ENCODE measurements around the gene LPIN1. TPM values are rescaled to one million over a fixed set of nuclear protein-coding genes. Genes with fewer than 3 reads are reported as not detected.

The LPIN1 gene
- total and polyA plus RNA-seq, 7 experiments from 2014 or later: 25.5 to 88.1 (median 70.6) TPM

DNA sequence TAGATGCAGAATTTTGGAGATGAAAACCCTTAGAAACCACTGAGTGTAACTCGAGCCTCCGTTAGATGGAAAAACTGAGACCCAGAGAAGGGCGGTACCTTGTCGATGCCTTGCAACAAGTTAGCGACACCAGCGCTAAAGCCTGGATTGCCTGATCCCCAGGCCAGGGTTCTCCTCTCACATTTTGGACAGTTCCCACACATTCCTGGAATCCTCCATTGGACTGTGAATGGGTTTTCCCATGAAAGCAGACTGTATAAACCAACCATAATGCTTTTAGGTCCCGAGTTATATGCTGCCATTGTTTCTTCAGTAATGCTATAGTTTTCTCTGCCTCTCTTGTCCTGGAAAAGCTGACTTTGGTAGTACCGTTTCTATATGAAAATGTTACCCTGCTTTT is 37.1 kb upstream of the LPIN1 start:
- no peak overlapping the region for H3K4me3 ChIP-seq (ENCODE audit: low read length)
- ATAC-seq: no peak
- H3K9me3 ChIP-seq (ENCODE audit: control insufficient read depth in 2 of 3, low read length in 3 of 3): no peaks in the 10 kb centered on the region
- no peaks in the 10 kb centered on the region for H3K27me3 ChIP-seq (ENCODE audit: control insufficient read depth in 2 of 2, insufficient read depth in 2 of 2, low read length in 2 of 2)
- peaks cover 0 to 4% (median 0%) of the 10 kb centered on the region in 7 donors for H3K4me1 Mint-ChIP-seq
- no peaks in the 10 kb centered on the region for H3K36me3 Mint-ChIP-seq
- POLR2A ChIA-PET: no interaction called here
- H3K4me3 Mint-ChIP-seq: no peak overlapping the region
- CTCF ChIA-PET: no interaction called here
- H3K27me3 Mint-ChIP-seq: peaks cover 0 to 16% (median 0%) of the 10 kb centered on the region in 5 donors
- intact Hi-C loops (cut with micrococcal nuclease): no loop called here
- no peak overlapping the region for H3K27ac ChIP-seq (ENCODE audit: low read depth, low read length)
- no peaks in the 10 kb centered on the region for H3K4me1 ChIP-seq (ENCODE audit: control insufficient read depth in 2 of 2, insufficient read depth in 2 of 2, low read length in 2 of 2)
- peaks cover 0 to 6% (median 0%) of the 10 kb centered on the region in 11 donors for H3K9me3 Mint-ChIP-seq
- no peak for DNase-seq
- H3K27ac Mint-ChIP-seq: no peak overlapping the region
- no peaks in the 10 kb centered on the region for H3K36me3 ChIP-seq (ENCODE audit: control insufficient read depth in 2 of 3, insufficient read depth in 3 of 3, low read length in 3 of 3)

DNA sequence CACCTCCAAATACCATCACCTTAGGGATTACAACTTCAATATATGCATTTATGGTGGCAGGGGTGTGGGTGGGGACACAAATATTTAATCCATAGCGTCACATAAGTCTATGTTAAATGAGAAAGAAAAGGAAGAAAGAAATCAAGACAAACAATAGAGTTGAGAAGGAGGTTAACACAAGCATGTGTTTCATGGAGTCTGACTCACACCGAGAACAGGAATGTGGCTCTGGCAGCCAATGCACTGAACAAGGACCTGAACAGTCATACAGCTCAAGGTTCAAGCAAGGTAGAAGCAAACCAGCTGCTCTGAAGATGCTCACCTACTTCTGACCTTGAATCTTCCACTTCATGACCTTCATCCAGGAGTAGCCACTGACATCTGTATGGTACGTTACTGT is 36.2 kb upstream of the LPIN1 start:
- POLR2A ChIA-PET: no interaction called here
- CTCF ChIA-PET: no interaction called here
- H3K4me3 Mint-ChIP-seq: no peak overlapping the region
- Histone ChIP-seq H3K4me3 (ENCODE audit: low read length) (no peak overlapping the region), H3K27ac (ENCODE audit: low read depth, low read length) (no peak overlapping the region), H3K27me3 (ENCODE audit: control insufficient read depth in 2 of 2, insufficient read depth in 2 of 2, low read length in 2 of 2) (no peaks in the 10 kb centered on the region), H3K4me1 (ENCODE audit: control insufficient read depth in 2 of 2, insufficient read depth in 2 of 2, low read length in 2 of 2) (no peaks in the 10 kb centered on the region), H3K36me3 (ENCODE audit: control insufficient read depth in 2 of 3, insufficient read depth in 3 of 3, low read length in 3 of 3) (no peaks in the 10 kb centered on the region), H3K9me3 (ENCODE audit: control insufficient read depth in 2 of 3, low read length in 3 of 3) (no peaks in the 10 kb centered on the region)
- intact Hi-C loops (cut with micrococcal nuclease): no loop called here
- peaks cover 0 to 4% (median 0%) of the 10 kb centered on the region in 7 donors for H3K4me1 Mint-ChIP-seq
- peaks cover 0 to 6% (median 0%) of the 10 kb centered on the region in 11 donors for H3K9me3 Mint-ChIP-seq
- DNase-seq (no peak), ATAC-seq (no peak)
- no peaks in the 10 kb centered on the region for H3K36me3 Mint-ChIP-seq
- no peak overlapping the region for H3K27ac Mint-ChIP-seq
- peaks cover 0 to 16% (median 0%) of the 10 kb centered on the region in 5 donors for H3K27me3 Mint-ChIP-seq

DNA sequence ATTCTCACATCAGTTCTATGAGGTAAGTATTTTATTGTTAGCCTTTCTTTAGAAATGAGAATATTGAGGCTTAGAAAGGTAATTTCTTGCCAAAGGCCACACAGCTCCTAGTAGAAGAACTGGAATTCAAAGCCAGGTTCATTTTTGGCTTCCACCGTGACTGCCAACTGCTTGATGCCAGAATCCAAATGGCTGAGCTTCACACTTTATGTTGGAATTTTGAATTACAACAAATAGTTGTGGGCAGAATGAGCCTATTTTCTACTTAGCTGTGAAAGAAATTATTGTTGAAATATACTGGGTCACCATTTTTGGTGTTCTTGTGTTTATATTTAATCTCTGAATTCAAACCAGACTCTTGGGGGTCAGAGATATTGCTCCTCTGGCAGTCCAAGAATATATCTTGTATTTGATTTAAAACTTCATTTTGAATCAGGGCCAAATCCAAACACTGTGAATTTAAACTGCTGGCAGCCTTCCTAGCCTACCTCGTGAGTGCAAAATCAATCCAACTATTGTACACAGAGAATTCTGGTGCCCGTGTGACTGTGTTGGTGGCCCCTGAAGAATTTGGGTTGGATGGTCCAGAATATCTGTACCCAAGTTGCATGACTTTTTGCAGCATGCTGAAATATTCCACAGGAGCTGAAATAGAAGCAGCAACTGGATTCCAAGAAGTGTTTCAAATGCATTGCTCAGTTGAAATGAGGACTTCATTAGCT is 35.6 kb upstream of the LPIN1 start:
- ChIA-PET CTCF (no interaction called here), POLR2A (no interaction called here)
- ATAC-seq (no peak), DNase-seq (no peak)
- Histone ChIP-seq H3K27ac (ENCODE audit: low read depth, low read length) (no peak overlapping the region), H3K4me1 (ENCODE audit: control insufficient read depth in 2 of 2, insufficient read depth in 2 of 2, low read length in 2 of 2) (no peaks in the 10 kb centered on the region), H3K9me3 (ENCODE audit: control insufficient read depth in 2 of 3, low read length in 3 of 3) (no peaks in the 10 kb centered on the region), H3K4me3 (ENCODE audit: low read length) (no peak overlapping the region), H3K36me3 (ENCODE audit: control insufficient read depth in 2 of 3, insufficient read depth in 3 of 3, low read length in 3 of 3) (no peaks in the 10 kb centered on the region), H3K27me3 (ENCODE audit: control insufficient read depth in 2 of 2, insufficient read depth in 2 of 2, low read length in 2 of 2) (no peaks in the 10 kb centered on the region)
- Mint-ChIP-seq H3K4me1 (peaks cover 0 to 1% (median 0%) of the 10 kb centered on the region in 7 donors), H3K9me3 (peaks cover 0 to 3% (median 0%) of the 10 kb centered on the region in 11 donors), H3K4me3 (no peak overlapping the region), H3K36me3 (no peaks in the 10 kb centered on the region), H3K27me3 (peaks cover 0 to 16% (median 0%) of the 10 kb centered on the region in 5 donors), H3K27ac (no peak overlapping the region)
- intact Hi-C loops (cut with micrococcal nuclease): no loop called here

DNA sequence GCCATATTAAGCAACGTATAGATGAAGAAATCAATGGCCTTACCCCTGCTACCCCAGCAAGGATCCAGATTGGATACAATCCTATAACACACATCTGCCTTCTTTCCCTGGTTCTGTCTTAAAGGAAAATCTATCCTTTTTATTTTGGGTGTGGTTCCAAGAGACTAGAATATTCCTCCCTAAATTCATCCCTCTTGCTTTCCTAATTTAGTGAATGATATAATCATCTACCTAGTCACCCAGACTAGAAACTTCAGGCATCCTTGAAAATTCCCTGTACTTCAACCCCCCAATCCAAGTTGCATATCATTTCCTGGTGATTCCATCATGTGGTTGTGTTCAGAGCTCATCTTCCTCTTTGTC is 35.1 kb upstream of the LPIN1 start:
- ATAC-seq: no peak
- no peaks in the 10 kb centered on the region for H3K4me1 ChIP-seq (ENCODE audit: control insufficient read depth in 2 of 2, insufficient read depth in 2 of 2, low read length in 2 of 2)
- Mint-ChIP-seq H3K4me1 (peaks cover 0 to 1% (median 0%) of the 10 kb centered on the region in 7 donors), H3K27me3 (peaks cover 0 to 14% (median 0%) of the 10 kb centered on the region in 5 donors), H3K27ac (no peak overlapping the region), H3K36me3 (no peaks in the 10 kb centered on the region), H3K4me3 (no peak overlapping the region), H3K9me3 (no peaks in the 10 kb centered on the region)
- H3K27ac ChIP-seq (ENCODE audit: low read depth, low read length): no peak overlapping the region
- intact Hi-C loops (cut with micrococcal nuclease): no loop called here
- ChIA-PET POLR2A (no interaction called here), CTCF (no interaction called here)
- no peak for DNase-seq
- H3K36me3 ChIP-seq (ENCODE audit: control insufficient read depth in 2 of 3, insufficient read depth in 3 of 3, low read length in 3 of 3): no peaks in the 10 kb centered on the region
- H3K27me3 ChIP-seq (ENCODE audit: control insufficient read depth in 2 of 2, insufficient read depth in 2 of 2, low read length in 2 of 2): no peaks in the 10 kb centered on the region
- no peaks in the 10 kb centered on the region for H3K9me3 ChIP-seq (ENCODE audit: control insufficient read depth in 2 of 3, low read length in 3 of 3)
- no peak overlapping the region for H3K4me3 ChIP-seq (ENCODE audit: low read length)

DNA sequence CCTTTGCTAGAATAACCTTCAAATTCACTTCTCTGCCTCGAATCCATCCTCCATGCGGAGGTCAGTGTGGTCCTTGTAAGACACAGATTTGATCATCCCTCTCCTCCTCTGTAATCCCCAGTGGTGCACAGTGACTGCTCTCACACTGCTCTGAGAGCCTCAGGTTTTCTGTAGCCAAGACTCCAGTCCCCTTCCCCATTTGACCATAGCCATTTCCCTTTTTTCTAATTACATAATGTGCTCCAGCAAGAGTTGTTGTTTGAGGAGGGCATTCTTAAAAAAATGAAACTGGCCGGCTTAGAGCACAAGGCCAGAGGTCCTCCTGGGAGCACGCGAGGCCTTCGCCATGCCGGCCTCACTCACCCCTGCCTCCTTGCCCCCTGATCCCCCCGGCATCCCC is 34.7 kb upstream of the LPIN1 start:
- POLR2A ChIA-PET: no interaction called here
- Histone ChIP-seq H3K27ac (ENCODE audit: low read depth, low read length) (no peak overlapping the region), H3K36me3 (ENCODE audit: control insufficient read depth in 2 of 3, insufficient read depth in 3 of 3, low read length in 3 of 3) (no peaks in the 10 kb centered on the region), H3K9me3 (ENCODE audit: control insufficient read depth in 2 of 3, low read length in 3 of 3) (no peaks in the 10 kb centered on the region), H3K4me1 (ENCODE audit: control insufficient read depth in 2 of 2, insufficient read depth in 2 of 2, low read length in 2 of 2) (no peaks in the 10 kb centered on the region), H3K27me3 (ENCODE audit: control insufficient read depth in 2 of 2, insufficient read depth in 2 of 2, low read length in 2 of 2) (no peaks in the 10 kb centered on the region), H3K4me3 (ENCODE audit: low read length) (no peak overlapping the region)
- CTCF ChIA-PET: no interaction called here
- H3K27ac Mint-ChIP-seq: peak overlapping the region in 1 of 9 donors; percentile 38
- ATAC-seq (no peak), DNase-seq (no peak)
- H3K4me1 Mint-ChIP-seq: peaks cover 0 to 1% (median 0%) of the 10 kb centered on the region in 7 donors
- intact Hi-C loops (cut with micrococcal nuclease): no loop called here
- no peak overlapping the region for H3K4me3 Mint-ChIP-seq
- H3K27me3 Mint-ChIP-seq: peaks cover 0 to 17% (median 0%) of the 10 kb centered on the region in 5 donors
- no peaks in the 10 kb centered on the region for H3K36me3 Mint-ChIP-seq
- H3K9me3 Mint-ChIP-seq: no peaks in the 10 kb centered on the region

DNA sequence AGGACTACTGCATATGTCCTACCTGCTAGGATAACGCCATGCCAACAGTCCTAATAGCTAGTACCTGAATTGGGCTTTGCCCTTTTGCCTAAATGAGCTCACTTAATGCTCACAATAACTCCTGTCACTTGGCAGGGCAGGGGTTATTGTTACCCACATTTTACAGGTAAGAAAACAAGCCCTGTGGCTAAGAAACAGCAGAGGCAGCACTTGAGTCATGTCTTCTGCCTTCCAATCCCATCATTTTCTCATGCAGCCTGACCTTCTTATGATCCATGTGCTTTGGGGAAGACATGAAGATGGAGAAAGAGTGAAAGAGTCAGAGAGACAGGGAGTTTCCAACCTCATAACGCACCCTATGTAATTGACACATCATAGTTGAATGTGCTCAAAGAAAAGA is 33.6 kb upstream of the LPIN1 start:
- Mint-ChIP-seq H3K4me3 (no peak overlapping the region), H3K27ac (no peak overlapping the region)
- intact Hi-C loops (cut with micrococcal nuclease): no loop called here

DNA sequence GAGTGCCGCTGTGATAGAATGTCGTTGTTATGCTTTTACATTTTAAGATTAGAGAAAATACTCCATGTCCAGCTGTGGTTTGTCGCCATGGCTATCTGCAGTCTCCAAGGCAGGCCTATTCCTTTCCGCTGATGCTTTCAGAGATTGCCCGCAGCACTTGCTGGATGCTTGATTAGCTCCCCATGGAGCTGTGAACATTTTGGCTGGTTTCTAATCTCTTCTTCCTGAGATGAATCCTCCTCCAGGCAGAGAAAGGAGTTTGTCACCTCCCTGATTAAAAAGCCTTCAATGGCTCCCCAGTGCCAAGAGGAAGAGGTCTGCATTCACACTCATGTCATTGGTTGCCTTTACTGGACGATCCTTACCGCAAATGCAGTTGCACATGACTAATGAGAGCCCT is 32.6 kb upstream of the LPIN1 start:
- Histone ChIP-seq H3K4me3 (ENCODE audit: low read length) (no peak overlapping the region), H3K4me1 (ENCODE audit: control insufficient read depth in 2 of 2, insufficient read depth in 2 of 2, low read length in 2 of 2) (no peaks in the 10 kb centered on the region), H3K36me3 (ENCODE audit: control insufficient read depth in 2 of 3, insufficient read depth in 3 of 3, low read length in 3 of 3) (no peaks in the 10 kb centered on the region), H3K27ac (ENCODE audit: low read depth, low read length) (no peak overlapping the region), H3K9me3 (ENCODE audit: control insufficient read depth in 2 of 3, low read length in 3 of 3) (no peaks in the 10 kb centered on the region), H3K27me3 (ENCODE audit: control insufficient read depth in 2 of 2, insufficient read depth in 2 of 2, low read length in 2 of 2) (no peaks in the 10 kb centered on the region)
- DNase-seq (no peak), ATAC-seq (no peak)
- Mint-ChIP-seq H3K36me3 (no peaks in the 10 kb centered on the region), H3K9me3 (no peaks in the 10 kb centered on the region), H3K27me3 (peaks cover 0 to 25% (median 4%) of the 10 kb centered on the region in 5 donors), H3K4me1 (peaks cover 0 to 1% (median 0%) of the 10 kb centered on the region in 7 donors), H3K27ac (no peak overlapping the region), H3K4me3 (no peak overlapping the region)
- ChIA-PET CTCF (no interaction called here), POLR2A (no interaction called here)
- intact Hi-C loops (cut with micrococcal nuclease): no loop called here

More for the DNA sequence above, 33.6 kb upstream of the LPIN1 start:
- H3K27me3 ChIP-seq (ENCODE audit: control insufficient read depth in 2 of 2, insufficient read depth in 2 of 2, low read length in 2 of 2): no peaks in the 10 kb centered on the region
- Mint-ChIP-seq H3K4me1 (peaks cover 0 to 1% (median 0%) of the 10 kb centered on the region in 7 donors), H3K36me3 (no peaks in the 10 kb centered on the region), H3K27me3 (peaks cover 0 to 22% (median 1%) of the 10 kb centered on the region in 5 donors), H3K9me3 (no peaks in the 10 kb centered on the region)
- ATAC-seq: no peak
- CTCF ChIA-PET: no interaction called here
- H3K27ac ChIP-seq (ENCODE audit: low read depth, low read length): no peak overlapping the region
- no peak overlapping the region for H3K4me3 ChIP-seq (ENCODE audit: low read length)
- H3K36me3 ChIP-seq (ENCODE audit: control insufficient read depth in 2 of 3, insufficient read depth in 3 of 3, low read length in 3 of 3): no peaks in the 10 kb centered on the region
- POLR2A ChIA-PET: no interaction called here
- no peaks in the 10 kb centered on the region for H3K4me1 ChIP-seq (ENCODE audit: control insufficient read depth in 2 of 2, insufficient read depth in 2 of 2, low read length in 2 of 2)
- no peaks in the 10 kb centered on the region for H3K9me3 ChIP-seq (ENCODE audit: control insufficient read depth in 2 of 3, low read length in 3 of 3)
- no peak for DNase-seq
